HCEC 1CT (cell line): ENCODE data around the gene CLDN8.
A peak's percentile ranks its signal among the peaks of the same experiment; 100 is the strongest.

Source experiments
- DNase-seq: peaks from one replicate; pipeline ENCODE4 v3.0.0-alpha.2; 2017

The CLDN8 gene

DNA sequence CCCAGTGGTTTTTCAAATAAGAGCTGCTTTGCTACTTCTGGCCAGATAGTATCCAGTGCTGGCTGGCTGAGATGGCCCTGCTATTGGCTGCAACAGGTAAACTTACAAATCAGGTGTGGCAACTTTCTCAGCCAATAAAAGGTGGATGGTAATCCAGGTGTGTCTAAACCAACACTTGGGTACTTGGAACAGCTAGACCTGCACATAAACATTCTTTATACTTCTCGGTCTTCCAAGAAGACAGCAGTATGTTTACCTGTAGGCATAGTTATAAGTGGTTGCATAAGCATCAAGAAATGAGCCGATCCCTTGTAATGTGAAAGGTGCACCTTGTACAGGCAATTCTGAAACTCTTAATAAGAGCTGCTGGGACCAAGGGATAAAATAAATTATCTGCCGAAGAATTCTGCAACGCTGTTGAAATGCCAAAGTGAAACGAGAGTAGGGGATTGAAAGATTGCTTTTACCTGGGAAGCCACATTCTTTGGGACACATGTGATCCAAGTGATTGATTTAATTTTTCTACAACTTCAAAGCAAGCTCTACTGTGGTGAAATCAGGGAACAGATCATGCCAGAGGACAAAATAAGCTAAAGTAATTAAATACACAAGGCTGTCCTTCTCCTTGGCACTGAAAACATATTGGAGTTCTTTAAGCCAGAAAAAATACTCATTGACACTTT lies at the start of gene CLDN8:
CLDN8 (minus strand) TSS at position 57 of the 683 bp plus-strand sequence. CDS start 172 bp downstream, outside the sequence.
- DNase-seq: no peak

DNA sequence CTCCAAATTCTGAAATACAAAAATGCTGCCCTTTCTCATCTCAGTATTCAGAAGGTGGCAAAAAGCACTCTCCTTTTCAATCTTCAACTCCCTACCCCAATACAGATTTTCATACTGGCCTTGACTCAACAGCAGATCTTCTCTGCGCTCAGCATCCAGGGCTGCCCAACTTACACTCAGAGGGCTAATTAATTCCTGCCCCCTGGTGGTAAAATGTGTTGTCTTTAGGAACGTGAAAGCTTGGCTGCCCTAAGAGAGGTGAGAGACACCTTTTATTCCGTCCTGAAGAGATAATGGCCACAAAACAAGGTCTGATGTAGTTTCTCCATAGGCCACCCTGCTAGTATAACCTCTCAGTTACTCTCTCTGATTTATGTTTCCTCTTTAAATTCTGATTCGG lies 41.9 kb upstream of the CLDN8 start:
- no peak for DNase-seq

GRCh38 chr21:30256100-30256499 lies 40.2 kb upstream of the CLDN8 start:
- no peak for DNase-seq

DNA sequence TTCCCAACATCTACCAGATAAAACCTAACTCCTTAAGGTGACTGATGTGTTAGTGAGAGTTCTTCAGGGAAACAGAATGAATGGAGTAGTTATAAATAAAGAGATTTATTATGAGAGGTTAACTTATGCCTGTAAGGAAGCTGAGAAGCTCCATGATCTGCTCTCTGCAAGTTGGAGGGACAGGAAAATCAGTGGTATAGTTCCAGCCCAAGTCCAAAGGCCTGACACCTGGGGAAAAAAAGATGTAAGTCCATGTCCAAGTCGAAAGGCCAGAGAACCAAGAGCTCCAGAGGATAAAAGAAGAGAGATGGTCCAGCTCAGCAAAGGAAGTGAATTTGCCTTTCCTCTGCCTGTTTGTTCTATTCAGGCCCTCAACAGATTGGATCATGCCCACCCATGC lies 39.8 kb upstream of the CLDN8 start:
- DNase-seq: no peak

- no peak for DNase-seq
Observed at GRCh38 chr21:30251781-30252180, 35.9 kb upstream of the CLDN8 start.

- DNase-seq: no peak
Observed at GRCh38 chr21:30249936-30250335, 34.0 kb upstream of the CLDN8 start.

DNA sequence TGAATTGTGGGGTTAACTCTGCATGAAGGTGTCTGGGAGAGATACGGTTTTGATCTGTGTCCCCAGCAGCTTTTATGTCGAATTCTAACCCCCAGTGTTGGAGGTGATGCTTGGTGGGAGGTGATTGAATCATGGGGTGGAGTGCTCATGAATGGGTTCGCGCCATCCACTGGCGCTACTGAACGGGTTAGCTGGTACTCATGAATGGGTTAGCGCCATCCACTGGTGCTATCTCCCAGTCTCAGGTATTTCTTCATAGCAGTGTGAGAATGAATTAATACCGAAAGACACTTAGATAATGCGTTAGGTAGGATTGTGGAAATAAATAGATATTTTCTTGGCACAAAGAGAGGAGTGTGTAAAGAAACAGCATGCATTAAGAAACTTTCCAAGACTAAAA lies 32.9 kb upstream of the CLDN8 start:
- no peak for DNase-seq

- no peak for DNase-seq
Observed at GRCh38 chr21:30245061-30245460, 29.2 kb upstream of the CLDN8 start.

DNA sequence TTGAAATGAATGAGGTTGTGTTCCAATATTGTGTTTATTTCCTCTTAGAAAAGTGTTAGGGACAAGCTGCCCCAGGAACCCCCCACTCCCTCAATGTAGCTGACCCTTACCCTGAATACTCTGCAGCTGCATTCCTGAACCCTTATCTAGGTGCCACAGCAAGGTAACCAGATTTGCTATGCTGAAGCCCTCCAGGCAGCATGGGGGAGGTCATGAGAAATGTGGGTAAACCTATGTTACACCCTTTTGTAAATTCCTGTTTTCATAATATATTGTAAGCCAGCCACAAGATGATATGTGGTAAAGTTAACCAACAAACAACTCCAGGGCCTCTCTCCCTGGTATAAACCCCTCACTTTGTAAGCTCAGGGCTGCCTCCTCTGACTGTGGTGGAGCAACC lies 27.8 kb upstream of the CLDN8 start:
- no peak for DNase-seq

GRCh38 chr21:30240661-30241060 lies 24.8 kb upstream of the CLDN8 start:
- DNase-seq: no peak

GRCh38 chr21:30238168-30238567 lies 22.3 kb upstream of the CLDN8 start:
- no peak for DNase-seq

DNA sequence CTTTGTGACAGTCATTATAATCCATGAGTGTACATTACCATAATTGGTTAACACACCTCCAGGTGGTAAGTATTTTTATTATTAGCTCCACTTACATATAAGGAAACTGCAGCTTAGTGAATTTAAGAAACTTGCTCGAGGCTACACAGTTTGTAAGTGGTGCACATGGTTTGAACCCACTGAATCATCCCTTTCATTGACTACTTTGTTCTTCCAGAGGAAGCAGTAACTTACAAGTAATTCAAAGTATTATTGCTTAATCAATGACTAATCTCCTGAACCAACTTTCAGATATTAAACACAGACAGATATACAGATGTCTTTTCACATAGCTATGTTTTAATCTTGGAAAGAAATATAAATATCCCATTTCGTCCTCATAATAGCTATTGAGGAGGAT lies 18.7 kb upstream of the CLDN8 start:
- no peak for DNase-seq

GRCh38 chr21:30234050-30234449 lies 18.2 kb upstream of the CLDN8 start:
- no peak for DNase-seq

DNA sequence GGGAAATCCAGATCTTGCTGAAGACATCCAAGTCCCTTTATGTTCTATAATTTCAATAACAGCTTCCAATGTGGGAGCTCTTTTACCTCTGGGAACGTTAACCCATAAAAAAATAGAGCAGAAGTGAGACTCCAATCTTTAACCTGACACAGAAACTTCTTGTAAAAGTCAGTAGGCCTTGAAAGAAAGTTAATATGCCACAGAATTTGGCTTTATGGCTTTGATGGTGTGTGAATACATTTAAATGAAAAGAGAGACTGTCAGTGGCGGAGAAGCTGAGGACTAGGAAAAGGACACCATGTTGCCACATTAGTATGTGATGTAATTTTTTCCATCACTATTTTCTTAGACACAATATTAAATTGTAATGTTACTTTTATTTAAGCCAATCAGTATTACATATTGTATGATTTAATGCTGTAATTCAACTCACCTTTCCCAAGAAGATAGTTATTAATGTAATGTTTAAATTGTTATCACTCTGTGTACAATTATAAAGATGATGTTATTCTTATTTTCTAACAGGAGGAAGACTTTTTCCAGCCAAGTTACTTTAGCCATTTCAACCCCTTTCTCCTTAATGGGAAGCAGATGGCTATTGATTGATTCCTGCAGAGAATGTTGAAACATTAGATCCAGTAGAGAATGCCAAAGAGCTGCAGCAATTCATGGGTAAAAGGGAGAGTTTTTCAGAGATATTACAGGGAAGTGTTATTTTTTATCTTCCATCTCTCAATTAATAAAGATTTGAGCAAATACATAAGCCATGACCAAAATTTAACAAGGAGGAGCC lies 17.5 kb upstream of the CLDN8 start:
- DNase-seq: no peak

DNA sequence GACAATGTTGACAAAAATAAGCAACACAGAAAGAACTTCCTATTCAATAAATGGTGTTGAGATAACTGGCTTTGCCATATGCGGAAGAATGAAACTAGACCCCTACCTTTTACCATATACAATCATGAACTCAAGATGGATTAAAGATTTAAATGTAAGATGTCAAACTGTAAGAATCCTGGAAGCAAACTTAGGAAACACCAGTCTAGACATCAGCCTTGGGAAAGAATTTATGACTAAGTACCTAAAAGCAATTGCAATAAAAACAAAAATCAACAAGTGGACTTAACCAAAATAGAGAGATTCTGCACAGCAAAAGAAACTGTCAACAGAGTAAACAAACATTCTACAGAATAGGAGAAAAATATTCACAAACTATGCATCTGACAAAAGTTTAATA lies 16.1 kb upstream of the CLDN8 start:
- DNase-seq: no peak

- DNase-seq: peak; percentile 40
Observed at GRCh38 chr21:30227633-30228404, 11.9 kb upstream of the CLDN8 start.

- DNase-seq: no peak
Observed at GRCh38 chr21:30227128-30227527, 11.2 kb upstream of the CLDN8 start.

DNA sequence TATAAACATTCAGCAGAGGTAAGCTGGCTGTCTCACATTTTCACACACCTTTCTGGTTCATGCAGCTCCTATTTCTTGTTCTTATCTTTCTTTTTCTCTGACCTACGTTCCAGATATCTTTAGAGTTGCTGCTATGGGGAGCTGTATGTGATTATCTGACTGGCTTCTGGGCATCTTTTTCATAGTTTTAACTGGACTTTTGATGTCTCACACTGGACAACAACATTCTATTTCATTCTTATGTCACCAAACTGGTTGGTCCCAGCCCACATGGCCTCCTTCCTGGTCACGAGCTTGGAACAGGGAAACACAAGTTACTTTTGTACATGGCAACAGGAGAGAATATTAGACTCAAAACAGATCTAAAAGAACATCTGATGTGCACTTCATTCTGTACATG lies 7.7 kb upstream of the CLDN8 start:
- no peak for DNase-seq

- no peak for DNase-seq
Observed at GRCh38 chr21:30222724-30223123, 6.8 kb upstream of the CLDN8 start.

DNA sequence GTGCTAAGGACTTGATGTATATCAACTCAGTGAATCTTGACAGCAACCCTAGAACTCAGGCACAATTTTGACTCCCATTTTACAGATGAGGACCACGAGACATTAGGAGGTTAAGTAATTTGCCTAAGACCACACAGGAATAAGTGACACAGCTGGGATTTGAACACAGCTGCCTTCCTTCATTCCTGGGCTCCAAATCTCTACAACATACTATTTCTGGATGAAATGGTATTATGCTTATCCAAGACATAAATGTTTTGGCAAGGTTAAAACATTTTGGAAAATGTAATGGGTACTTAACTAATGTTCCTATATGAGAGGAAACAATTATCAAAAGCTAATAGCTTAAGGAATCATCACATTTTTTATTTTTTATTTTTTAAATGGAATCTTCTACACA lies 4.8 kb downstream of the CLDN8 start:
- DNase-seq: no peak

DNA sequence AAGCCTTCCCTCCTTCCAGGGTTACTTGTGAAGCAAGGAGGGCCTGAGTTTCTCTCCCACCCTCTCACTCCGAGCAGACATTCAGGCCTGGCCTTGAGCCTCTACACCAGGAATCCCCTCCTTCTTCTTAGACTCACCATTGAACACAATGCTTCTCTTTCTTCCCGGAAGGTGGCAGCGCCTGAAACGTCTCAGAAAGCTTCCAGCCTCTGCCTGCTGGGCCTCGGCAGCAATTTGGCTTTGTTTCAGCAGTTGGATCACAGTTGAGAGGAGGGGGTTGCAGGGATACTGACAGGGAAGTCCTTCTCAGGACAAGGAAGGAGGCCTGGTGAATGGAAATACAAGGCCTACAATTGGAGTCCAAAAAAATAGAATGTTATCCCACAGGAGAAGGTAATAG lies 6.3 kb downstream of the CLDN8 start:
- DNase-seq: no peak

- DNase-seq: no peak
Observed at GRCh38 chr21:30207252-30207579, 8.7 kb downstream of the CLDN8 start.

GRCh38 chr21:30206551-30207251 lies 9.2 kb downstream of the CLDN8 start:
- no peak for DNase-seq
